OCI-M1 (cell line): Measurements from ENCODE around the gene TGIF2.
A peak's percentile ranks its signal among the peaks of the same experiment; 100 is the strongest.
"Not testable (repeated sequence)": the region's sequence is repeated elsewhere in the genome, so short reads cannot be mapped to it uniquely, and the experiment has no call there.

Experiments
- DNase-seq: peaks from one replicate; lab custom pipeline; 2025; lab: John Stamatoyannopoulos, UW

The TGIF2 gene

GRCh38 chr20:36547186-36548005, 26.0 kb upstream of the TGIF2 start:
- no peak for DNase-seq

GRCh38 chr20:36548006-36548315, 25.4 kb upstream of the TGIF2 start:
- DNase-seq = no peak

- DNase-seq = peak; percentile 25
These were observed 24.4 kb upstream of the TGIF2 start for GRCh38 chr20:36548704-36549627.

- no peak for DNase-seq
These were observed 23.8 kb upstream of the TGIF2 start for GRCh38 chr20:36549628-36549941.

GRCh38 chr20:36549942-36550789, 23.2 kb upstream of the TGIF2 start:
- DNase-seq = no peak

GRCh38 chr20:36550790-36551299, 22.6 kb upstream of the TGIF2 start:
- DNase-seq = no peak

- no peak for DNase-seq
These were observed 18.1 kb upstream of the TGIF2 start for GRCh38 chr20:36555248-36555647.

GRCh38 chr20:36562724-36563123, 10.7 kb upstream of the TGIF2 start:
- DNase-seq = no peak

GRCh38 chr20:36563374-36563773, 10.0 kb upstream of the TGIF2 start:
- no peak for DNase-seq

- DNase-seq = not testable (repeated sequence)
These were observed 9.2 kb upstream of the TGIF2 start for GRCh38 chr20:36564078-36564725.

GRCh38 chr20:36564726-36565121, 8.7 kb upstream of the TGIF2 start:
- DNase-seq = not testable (repeated sequence)

GRCh38 chr20:36565520-36565919, 7.9 kb upstream of the TGIF2 start:
- no peak for DNase-seq

GRCh38 chr20:36569847-36570429, 3.5 kb upstream of the TGIF2 start:
- peak; percentile 33 for DNase-seq

GRCh38 chr20:36571564-36572504, 1.6 kb upstream of the TGIF2 start:
- DNase-seq = peak; percentile 56

GRCh38 chr20:36572701-36573102, 695 bp upstream of the TGIF2 start:
- peak; percentile 77 for DNase-seq

- peak; percentile 64 for DNase-seq
These were observed 485 bp downstream of the TGIF2 start for GRCh38 chr20:36573798-36574365.

- DNase-seq = peak; percentile 68
These were observed 1.2 kb downstream of the TGIF2 start for GRCh38 chr20:36574366-36575135.

- no peak for DNase-seq
These were observed 2.7 kb downstream of the TGIF2 start for GRCh38 chr20:36576081-36576445.
